ENCODE measurements around the gene KDM2A.
A peak's percentile ranks its signal among the peaks of the same experiment; 100 is the strongest.

DNA sequence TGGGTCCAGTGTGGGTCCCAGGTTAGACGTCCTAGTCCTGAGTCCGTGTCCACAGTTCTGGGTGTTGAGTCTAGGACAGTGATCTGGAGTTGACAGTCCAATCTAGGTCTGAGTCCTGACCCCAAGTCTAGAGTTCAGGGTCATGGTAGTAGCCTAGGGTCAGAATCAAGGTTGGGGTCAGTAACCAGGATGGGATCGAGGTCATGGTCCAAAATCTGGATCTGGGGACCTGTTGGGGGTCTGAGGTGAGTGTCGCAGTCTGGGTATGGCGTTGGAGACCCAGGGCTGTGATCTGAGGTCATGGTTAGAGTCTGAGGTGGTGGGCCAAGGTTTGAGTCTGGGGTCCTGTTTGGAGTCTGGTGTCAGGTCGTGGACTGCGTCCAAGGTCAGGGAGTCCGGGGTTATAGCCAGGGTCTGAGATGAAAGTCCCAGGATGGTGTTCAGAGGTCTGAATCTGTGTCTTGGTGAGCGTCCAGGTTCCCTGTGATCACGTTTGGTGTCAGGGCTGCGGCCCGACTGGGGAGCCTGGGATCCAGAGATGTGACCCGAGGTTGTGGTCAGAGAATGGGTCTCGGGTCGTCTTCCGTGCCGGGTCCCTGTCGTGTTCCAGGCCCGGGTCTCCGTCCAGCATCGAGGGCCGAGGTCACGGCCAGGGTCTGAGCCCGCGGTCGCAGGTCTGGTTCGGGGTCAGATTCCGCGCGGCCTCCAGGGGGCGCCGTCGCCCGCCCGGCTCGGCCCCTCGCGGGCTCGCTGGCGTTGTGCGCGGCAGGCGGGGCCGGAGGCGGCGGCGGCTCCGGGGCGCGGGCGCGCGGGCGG lies 146.8 kb downstream of the KDM2A start:
- TF ChIP-seq, protein P1, sequence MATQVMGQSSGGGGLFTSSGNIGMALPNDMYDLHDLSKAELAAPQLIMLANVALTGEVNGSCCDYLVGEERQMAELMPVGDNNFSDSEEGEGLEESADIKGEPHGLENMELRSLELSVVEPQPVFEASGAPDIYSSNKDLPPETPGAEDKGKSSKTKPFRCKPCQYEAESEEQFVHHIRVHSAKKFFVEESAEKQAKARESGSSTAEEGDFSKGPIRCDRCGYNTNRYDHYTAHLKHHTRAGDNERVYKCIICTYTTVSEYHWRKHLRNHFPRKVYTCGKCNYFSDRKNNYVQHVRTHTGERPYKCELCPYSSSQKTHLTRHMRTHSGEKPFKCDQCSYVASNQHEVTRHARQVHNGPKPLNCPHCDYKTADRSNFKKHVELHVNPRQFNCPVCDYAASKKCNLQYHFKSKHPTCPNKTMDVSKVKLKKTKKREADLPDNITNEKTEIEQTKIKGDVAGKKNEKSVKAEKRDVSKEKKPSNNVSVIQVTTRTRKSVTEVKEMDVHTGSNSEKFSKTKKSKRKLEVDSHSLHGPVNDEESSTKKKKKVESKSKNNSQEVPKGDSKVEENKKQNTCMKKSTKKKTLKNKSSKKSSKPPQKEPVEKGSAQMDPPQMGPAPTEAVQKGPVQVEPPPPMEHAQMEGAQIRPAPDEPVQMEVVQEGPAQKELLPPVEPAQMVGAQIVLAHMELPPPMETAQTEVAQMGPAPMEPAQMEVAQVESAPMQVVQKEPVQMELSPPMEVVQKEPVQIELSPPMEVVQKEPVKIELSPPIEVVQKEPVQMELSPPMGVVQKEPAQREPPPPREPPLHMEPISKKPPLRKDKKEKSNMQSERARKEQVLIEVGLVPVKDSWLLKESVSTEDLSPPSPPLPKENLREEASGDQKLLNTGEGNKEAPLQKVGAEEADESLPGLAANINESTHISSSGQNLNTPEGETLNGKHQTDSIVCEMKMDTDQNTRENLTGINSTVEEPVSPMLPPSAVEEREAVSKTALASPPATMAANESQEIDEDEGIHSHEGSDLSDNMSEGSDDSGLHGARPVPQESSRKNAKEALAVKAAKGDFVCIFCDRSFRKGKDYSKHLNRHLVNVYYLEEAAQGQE (tag by site-specific recombination; IDR thresholded peaks at IDR 0.05), result no peak
- TF ChIP-seq, protein P2, sequence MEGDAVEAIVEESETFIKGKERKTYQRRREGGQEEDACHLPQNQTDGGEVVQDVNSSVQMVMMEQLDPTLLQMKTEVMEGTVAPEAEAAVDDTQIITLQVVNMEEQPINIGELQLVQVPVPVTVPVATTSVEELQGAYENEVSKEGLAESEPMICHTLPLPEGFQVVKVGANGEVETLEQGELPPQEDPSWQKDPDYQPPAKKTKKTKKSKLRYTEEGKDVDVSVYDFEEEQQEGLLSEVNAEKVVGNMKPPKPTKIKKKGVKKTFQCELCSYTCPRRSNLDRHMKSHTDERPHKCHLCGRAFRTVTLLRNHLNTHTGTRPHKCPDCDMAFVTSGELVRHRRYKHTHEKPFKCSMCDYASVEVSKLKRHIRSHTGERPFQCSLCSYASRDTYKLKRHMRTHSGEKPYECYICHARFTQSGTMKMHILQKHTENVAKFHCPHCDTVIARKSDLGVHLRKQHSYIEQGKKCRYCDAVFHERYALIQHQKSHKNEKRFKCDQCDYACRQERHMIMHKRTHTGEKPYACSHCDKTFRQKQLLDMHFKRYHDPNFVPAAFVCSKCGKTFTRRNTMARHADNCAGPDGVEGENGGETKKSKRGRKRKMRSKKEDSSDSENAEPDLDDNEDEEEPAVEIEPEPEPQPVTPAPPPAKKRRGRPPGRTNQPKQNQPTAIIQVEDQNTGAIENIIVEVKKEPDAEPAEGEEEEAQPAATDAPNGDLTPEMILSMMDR (tag by site-specific recombination; IDR thresholded peaks at IDR 0.05), result peak; percentile 49; the same call in 1 of the 2 replicates
